NB4 (cell line): Measurements from ENCODE around the gene SLX4.

Experiments used
- MYC ChIP-seq: IDR thresholded peaks from 2 replicates; pipeline ENCODE4 v1.6.1; 2011; ENCODE audit warnings: low read depth, low read length
- POLR2A ChIP-seq: IDR thresholded peaks from 2 replicates; pipeline ENCODE4 v1.6.1; 2011; ENCODE audit warnings: mild to moderate bottlenecking; ENCODE audit not compliant: insufficient read length; ENCODE audit errors: extremely low read depth
- TF ChIP-seq, protein P1 (sequence below): IDR thresholded peaks from one replicate; pipeline ENCODE4 v1.5.1; 2012; ENCODE audit warnings: low read depth, low read length
- TF ChIP-seq, protein P2 (sequence below): IDR thresholded peaks from 2 replicates; pipeline ENCODE4 v1.6.1; 2011; ENCODE audit warnings: low read depth, low read length

GRCh38 chr16:3536271-3536731 lies 75.1 kb downstream of the SLX4 start:
- TF ChIP-seq, protein P1, sequence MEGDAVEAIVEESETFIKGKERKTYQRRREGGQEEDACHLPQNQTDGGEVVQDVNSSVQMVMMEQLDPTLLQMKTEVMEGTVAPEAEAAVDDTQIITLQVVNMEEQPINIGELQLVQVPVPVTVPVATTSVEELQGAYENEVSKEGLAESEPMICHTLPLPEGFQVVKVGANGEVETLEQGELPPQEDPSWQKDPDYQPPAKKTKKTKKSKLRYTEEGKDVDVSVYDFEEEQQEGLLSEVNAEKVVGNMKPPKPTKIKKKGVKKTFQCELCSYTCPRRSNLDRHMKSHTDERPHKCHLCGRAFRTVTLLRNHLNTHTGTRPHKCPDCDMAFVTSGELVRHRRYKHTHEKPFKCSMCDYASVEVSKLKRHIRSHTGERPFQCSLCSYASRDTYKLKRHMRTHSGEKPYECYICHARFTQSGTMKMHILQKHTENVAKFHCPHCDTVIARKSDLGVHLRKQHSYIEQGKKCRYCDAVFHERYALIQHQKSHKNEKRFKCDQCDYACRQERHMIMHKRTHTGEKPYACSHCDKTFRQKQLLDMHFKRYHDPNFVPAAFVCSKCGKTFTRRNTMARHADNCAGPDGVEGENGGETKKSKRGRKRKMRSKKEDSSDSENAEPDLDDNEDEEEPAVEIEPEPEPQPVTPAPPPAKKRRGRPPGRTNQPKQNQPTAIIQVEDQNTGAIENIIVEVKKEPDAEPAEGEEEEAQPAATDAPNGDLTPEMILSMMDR, result no peak
- TF ChIP-seq POLR2A (no peak), MYC (no peak)
- TF ChIP-seq, protein P2, sequence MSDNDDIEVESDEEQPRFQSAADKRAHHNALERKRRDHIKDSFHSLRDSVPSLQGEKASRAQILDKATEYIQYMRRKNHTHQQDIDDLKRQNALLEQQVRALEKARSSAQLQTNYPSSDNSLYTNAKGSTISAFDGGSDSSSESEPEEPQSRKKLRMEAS, result no peak
